ENCODE results near the gene TRIP4. TPM values are rescaled to one million over a fixed set of nuclear protein-coding genes. Genes with fewer than 3 reads are reported as not detected.

Gene TRIP4
- total and polyA plus RNA-seq, 2 experiments from 2014 or later: 13.9 to 30.6 TPM

DNA sequence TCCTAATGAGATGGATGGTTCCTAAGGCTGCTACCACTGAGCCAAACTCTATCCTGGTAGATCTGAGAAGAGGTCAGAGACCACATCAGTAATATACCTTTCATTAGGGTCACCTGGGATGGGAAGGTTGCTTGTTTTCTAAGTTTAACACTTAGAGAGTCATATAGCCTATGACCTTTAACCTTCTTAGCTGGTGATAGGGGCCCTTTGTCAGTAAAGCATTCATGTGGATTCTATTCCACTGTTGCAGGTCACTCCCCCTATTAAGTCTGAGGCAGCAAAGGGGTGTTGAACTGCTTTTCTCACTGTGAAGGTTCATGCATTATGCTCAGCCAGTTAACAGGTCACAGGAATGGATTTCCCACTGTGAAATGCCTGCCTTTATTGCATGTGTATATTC lies 66.6 kb downstream of the TRIP4 start:
- no peaks in the 10 kb centered on the region for H3K27me3 ChIP-seq
- no peak overlapping the region for H3K4me3 ChIP-seq
- H3K27ac ChIP-seq: no peak overlapping the region
- no peaks in the 10 kb centered on the region for H3K9me3 ChIP-seq (ENCODE audit: low read depth)
- DNase-seq (ENCODE audit: low spot score): no peak
- no peaks in the 10 kb centered on the region for H4K20me1 ChIP-seq (ENCODE audit: insufficient read depth, poor library complexity, severe bottlenecking)
- no peaks in the 10 kb centered on the region for H3K9me2 ChIP-seq (replicated peaks; ENCODE audit: insufficient read depth)
- peaks cover 36% of the 10 kb centered on the region for H3K4me1 ChIP-seq (ENCODE audit: insufficient read depth)
- TF ChIP-seq EZH2 (IDR thresholded peaks at IDR 0.05; ENCODE audit: borderline replicate concordance) (no peak), EZH2phosphoT487 (IDR thresholded peaks at IDR 0.05; ENCODE audit: low read depth, severe bottlenecking, unreplicated experiment) (no peak)
- TF ChIP-seq, protein P1, sequence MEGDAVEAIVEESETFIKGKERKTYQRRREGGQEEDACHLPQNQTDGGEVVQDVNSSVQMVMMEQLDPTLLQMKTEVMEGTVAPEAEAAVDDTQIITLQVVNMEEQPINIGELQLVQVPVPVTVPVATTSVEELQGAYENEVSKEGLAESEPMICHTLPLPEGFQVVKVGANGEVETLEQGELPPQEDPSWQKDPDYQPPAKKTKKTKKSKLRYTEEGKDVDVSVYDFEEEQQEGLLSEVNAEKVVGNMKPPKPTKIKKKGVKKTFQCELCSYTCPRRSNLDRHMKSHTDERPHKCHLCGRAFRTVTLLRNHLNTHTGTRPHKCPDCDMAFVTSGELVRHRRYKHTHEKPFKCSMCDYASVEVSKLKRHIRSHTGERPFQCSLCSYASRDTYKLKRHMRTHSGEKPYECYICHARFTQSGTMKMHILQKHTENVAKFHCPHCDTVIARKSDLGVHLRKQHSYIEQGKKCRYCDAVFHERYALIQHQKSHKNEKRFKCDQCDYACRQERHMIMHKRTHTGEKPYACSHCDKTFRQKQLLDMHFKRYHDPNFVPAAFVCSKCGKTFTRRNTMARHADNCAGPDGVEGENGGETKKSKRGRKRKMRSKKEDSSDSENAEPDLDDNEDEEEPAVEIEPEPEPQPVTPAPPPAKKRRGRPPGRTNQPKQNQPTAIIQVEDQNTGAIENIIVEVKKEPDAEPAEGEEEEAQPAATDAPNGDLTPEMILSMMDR (IDR thresholded peaks at IDR 0.05; ENCODE audit: poor library complexity): no peak
- H3K36me3 ChIP-seq (replicated peaks; ENCODE audit: insufficient read depth, low read depth): no peaks in the 10 kb centered on the region
- H3K4me2 ChIP-seq: no peak overlapping the region
- no peak overlapping the region for H2AFZ ChIP-seq
- no peaks in the 10 kb centered on the region for H3K79me2 ChIP-seq

- H3K27me3 ChIP-seq: no peaks in the 10 kb centered on the region
- H3K27ac ChIP-seq: peak overlapping the region; percentile 71
- no peaks in the 10 kb centered on the region for H4K20me1 ChIP-seq (ENCODE audit: insufficient read depth, poor library complexity, severe bottlenecking)
- peaks cover 41% of the 10 kb centered on the region for H3K4me1 ChIP-seq (ENCODE audit: insufficient read depth)
- H3K9me2 ChIP-seq (replicated peaks; ENCODE audit: insufficient read depth): no peaks in the 10 kb centered on the region
- no peaks in the 10 kb centered on the region for H3K79me2 ChIP-seq
- no peaks in the 10 kb centered on the region for H3K9me3 ChIP-seq (ENCODE audit: low read depth)
- DNase-seq (ENCODE audit: low spot score): no peak
- 71% methylated on average over 3 of the region's 3 CpGs for WGBS (ENCODE audit: low lambda C conversion rate, missing lambda C conversion rate)
- H2AFZ ChIP-seq: no peak overlapping the region
- H3K4me2 ChIP-seq: peak overlapping the region; percentile 53
- no peak overlapping the region for H3K4me3 ChIP-seq
- H3K36me3 ChIP-seq (replicated peaks; ENCODE audit: insufficient read depth, low read depth): no peaks in the 10 kb centered on the region
- TF ChIP-seq, protein P1 (IDR thresholded peaks at IDR 0.05; ENCODE audit: poor library complexity): no peak
- TF ChIP-seq EZH2phosphoT487 (IDR thresholded peaks at IDR 0.05; ENCODE audit: low read depth, severe bottlenecking, unreplicated experiment) (no peak), EZH2 (IDR thresholded peaks at IDR 0.05; ENCODE audit: borderline replicate concordance) (no peak)
Measured at GRCh38 chr15:64455961-64456371, 68.3 kb downstream of the TRIP4 start.

- peaks cover 1% of the 10 kb centered on the region for H3K79me2 ChIP-seq
- H3K4me1 ChIP-seq (ENCODE audit: insufficient read depth): peaks cover 42% of the 10 kb centered on the region
- no peaks in the 10 kb centered on the region for H3K9me2 ChIP-seq (replicated peaks; ENCODE audit: insufficient read depth)
- H4K20me1 ChIP-seq (ENCODE audit: insufficient read depth, poor library complexity, severe bottlenecking): peaks cover 2% of the 10 kb centered on the region
- DNase-seq (ENCODE audit: low spot score): peak; percentile 27
- peak overlapping the region; percentile 53 for H3K4me2 ChIP-seq
- TF ChIP-seq EZH2 (IDR thresholded peaks at IDR 0.05; ENCODE audit: borderline replicate concordance) (no peak), EZH2phosphoT487 (IDR thresholded peaks at IDR 0.05; ENCODE audit: low read depth, severe bottlenecking, unreplicated experiment) (no peak)
- TF ChIP-seq, protein P1 (IDR thresholded peaks at IDR 0.05; ENCODE audit: poor library complexity): no peak
- H3K27ac ChIP-seq: peak overlapping the region; percentile 71
- no peak overlapping the region for H2AFZ ChIP-seq
- no peaks in the 10 kb centered on the region for H3K9me3 ChIP-seq (ENCODE audit: low read depth)
- no peaks in the 10 kb centered on the region for H3K36me3 ChIP-seq (replicated peaks; ENCODE audit: insufficient read depth, low read depth)
- no peaks in the 10 kb centered on the region for H3K27me3 ChIP-seq
- no peak overlapping the region for H3K4me3 ChIP-seq
- WGBS (ENCODE audit: low lambda C conversion rate, missing lambda C conversion rate): 10% methylated on average over 1 of the region's 1 CpG
Measured at GRCh38 chr15:64456634-64457108, 69.0 kb downstream of the TRIP4 start.

Measured in hepatocyte (in vitro differentiated cells).